ENCODE data around the gene MAST4. TPM values are rescaled to one million over a fixed set of nuclear protein-coding genes. Genes with fewer than 3 reads are reported as not detected.
A peak's percentile ranks its signal among the peaks of the same experiment; 100 is the strongest.

Gene MAST4
- total RNA-seq, 1 donor: 23.2 TPM

GRCh38 chr5:66573733-66574132, 22.5 kb upstream of the MAST4 start:
- DNase-seq (ENCODE audit: low read depth): no peak
- H3K4me3 ChIP-seq (ENCODE audit: low read depth, low read length): no peak overlapping the region
- TF ChIP-seq CTCF (IDR thresholded peaks at IDR 0.05; ENCODE audit: insufficient read depth, low read length): no peak

- DNase-seq (ENCODE audit: low read depth): peak; percentile 28
- TF ChIP-seq CTCF (IDR thresholded peaks at IDR 0.05; ENCODE audit: insufficient read depth, low read length): no peak
- no peak overlapping the region for H3K4me3 ChIP-seq (ENCODE audit: low read depth, low read length)
Measured at GRCh38 chr5:66582499-66583165, 13.6 kb upstream of the MAST4 start.

- TF ChIP-seq CTCF (IDR thresholded peaks at IDR 0.05; ENCODE audit: insufficient read depth, low read length): no peak
- no peak for DNase-seq (ENCODE audit: low read depth)
- no peak overlapping the region for H3K4me3 ChIP-seq (ENCODE audit: low read depth, low read length)
Measured at GRCh38 chr5:66585291-66585690, 10.9 kb upstream of the MAST4 start.

- no peak for DNase-seq (ENCODE audit: low read depth)
- TF ChIP-seq CTCF (IDR thresholded peaks at IDR 0.05; ENCODE audit: insufficient read depth, low read length): no peak
- no peak overlapping the region for H3K4me3 ChIP-seq (ENCODE audit: low read depth, low read length)
Measured at GRCh38 chr5:66587771-66588170, 8.4 kb upstream of the MAST4 start.

GRCh38 chr5:66596636-66597182, 516 bp downstream of the MAST4 start:
- peak; percentile 2 for DNase-seq (ENCODE audit: low read depth)
- no peak for TF ChIP-seq CTCF (IDR thresholded peaks at IDR 0.05; ENCODE audit: insufficient read depth, low read length)
- peak overlapping the region; percentile 67 for H3K4me3 ChIP-seq (ENCODE audit: low read depth, low read length)

GRCh38 chr5:66597183-66597757, 1.1 kb downstream of the MAST4 start:
- no peak for TF ChIP-seq CTCF (IDR thresholded peaks at IDR 0.05; ENCODE audit: insufficient read depth, low read length)
- DNase-seq (ENCODE audit: low read depth): peak; percentile 9
- peak overlapping the region; percentile 67 for H3K4me3 ChIP-seq (ENCODE audit: low read depth, low read length)

Measured in fibroblast of the aortic adventitia (primary cell).